ENCODE measurements around the gene ANKRD1. TPM values are rescaled to one million over a fixed set of nuclear protein-coding genes. Genes with fewer than 3 reads are reported as not detected.

The ANKRD1 gene
- total and polyA plus RNA-seq, 2 of the 8 experiments (the other 6 are each of a cell fraction or from before 2014, with no cell fraction given): 0.03 TPM; not detected in 1

DNA sequence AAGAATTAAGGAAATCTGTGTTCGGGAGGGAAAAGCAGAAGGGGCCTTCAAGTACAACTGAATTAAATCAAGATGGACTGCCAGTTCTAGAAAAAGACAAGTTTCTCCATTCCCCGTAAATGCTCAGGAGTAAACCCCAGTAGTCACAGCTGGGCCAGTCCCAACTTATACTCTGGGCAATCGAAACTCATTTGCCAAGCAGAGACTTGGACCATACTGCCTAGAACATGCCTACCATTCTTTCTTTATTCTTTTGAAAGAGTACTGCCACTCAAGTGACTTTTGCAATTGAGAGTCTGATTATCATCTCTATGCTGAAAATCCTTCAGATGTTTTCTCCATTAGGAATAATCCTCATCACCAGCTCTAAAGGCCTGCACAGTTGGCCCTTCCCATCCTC is 27.7 kb downstream of the ANKRD1 start:
- no peak overlapping the region for H2BK15ac ChIP-seq (ENCODE audit: low read length)
- H3K4me2 ChIP-seq (ENCODE audit: insufficient read depth in 1 of 2, low read depth in 2 of 2, low read length in 2 of 2): no peak overlapping the region
- no peaks in the 10 kb centered on the region for H3K27me3 ChIP-seq (replicated peaks in 1 of 4; ENCODE audit: control insufficient read depth in 3 of 4, extremely low read depth in 1 of 4, insufficient read depth in 3 of 4, low read length in 3 of 4)
- POLR2A ChIA-PET (ENCODE audit: partially characterized antibody): no interaction called here
- no peak overlapping the region for H2BK20ac ChIP-seq (ENCODE audit: low read length)
- no peak overlapping the region for H2AK5ac ChIP-seq (ENCODE audit: low read depth, low read length)
- H3K9me3 ChIP-seq (ENCODE audit: insufficient read depth in 2 of 2, low read depth in 1 of 2, low read length in 1 of 2): no peaks in the 10 kb centered on the region; a peak in 1 of 4 replicates
- WGBS, 2 experiments (ENCODE audit: extremely low coverage in 1 of 2, insufficient coverage in 1 of 2, insufficient read length in 1 of 2, insufficient replicate concordance in 2 of 2, low coverage in 1 of 2, low lambda C conversion rate in 2 of 2, missing lambda C conversion rate in 1 of 2): 95% methylated on average over 3 of the region's 3 CpGs; no CpG with 5 or more reads in 1 of the 2 experiments
- no peak overlapping the region for H3K56ac ChIP-seq (replicated peaks; ENCODE audit: insufficient read length, low read depth, low read length)
- no peak for FAIRE-seq
- H3K27ac ChIP-seq (ENCODE audit: low read depth, low read length): no peak overlapping the region
- H3K18ac ChIP-seq (ENCODE audit: extremely low read depth, low read length): no peak overlapping the region
- no peak overlapping the region for H4K91ac ChIP-seq (replicated peaks; ENCODE audit: insufficient read length, low read length)
- H3K4me3 ChIP-seq (ENCODE audit: extremely low read depth in 1 of 4, insufficient read depth in 2 of 4, low read depth in 3 of 4, low read length in 4 of 4): no peak overlapping the region
- H2AFZ ChIP-seq (ENCODE audit: low read length): no peak overlapping the region
- no peak overlapping the region for H4K5ac ChIP-seq (ENCODE audit: insufficient read length, low read depth, low read length)
- no peaks in the 10 kb centered on the region for H3K79me2 ChIP-seq (ENCODE audit: control insufficient read depth in 1 of 2, insufficient read depth in 2 of 2, low read length in 2 of 2)
- no peaks in the 10 kb centered on the region for H3K4me1 ChIP-seq (replicated peaks in 1 of 4; ENCODE audit: control insufficient read depth in 3 of 4, insufficient read depth in 4 of 4, low read length in 3 of 4)
- no peak overlapping the region for H3K9ac ChIP-seq (replicated peaks in 1 of 4; ENCODE audit: extremely low read depth in 1 of 4, low read depth in 3 of 4, low read length in 3 of 4)
- H2BK12ac ChIP-seq (ENCODE audit: low read depth, low read length): no peak overlapping the region
- peaks cover 3 to 47% (median 32%) of the 10 kb centered on the region in 4 experiments; a peak in 7 of 8 replicates for H3K36me3 ChIP-seq (ENCODE audit: control insufficient read depth in 2 of 4, insufficient read depth in 4 of 4, low read length in 3 of 4)
- no peaks in the 10 kb centered on the region for H3K23me2 ChIP-seq (ENCODE audit: low read depth, low read length)
- H3K79me1 ChIP-seq (ENCODE audit: low read depth, low read length): peaks cover 2% of the 10 kb centered on the region; the same call in 1 of the 2 replicates
- no peak for DNase-seq (ENCODE audit: low read depth in 1 of 2, low spot score in 2 of 2)
- TF ChIP-seq EP300 (IDR thresholded peaks at IDR 0.05; ENCODE audit: borderline replicate concordance in 1 of 2, low read depth in 2 of 2, low read length in 2 of 2): no peak
- TF ChIP-seq SRF (IDR thresholded peaks at IDR 0.05; ENCODE audit: low read depth, low read length): no peak
- H3K14ac ChIP-seq (ENCODE audit: insufficient read length): no peak overlapping the region
- CTCF ChIA-PET (ENCODE audit: partially characterized antibody): interaction anchor here (1.5 to 3.3 kb wide), 2 partner anchors 14 to 36 kb away, joined by 3 to 16 read pairs; no protein-coding TSS in a partner anchor
- no peak overlapping the region for H2BK5ac ChIP-seq (ENCODE audit: low read depth, low read length)
- no peak overlapping the region for H3K4ac ChIP-seq (replicated peaks; ENCODE audit: insufficient read length, low read depth, low read length)
- H3K23ac ChIP-seq (ENCODE audit: insufficient read length): no peak overlapping the region
- H4K8ac ChIP-seq (ENCODE audit: extremely low read depth, insufficient read depth, low read length): no peak overlapping the region
- no peak overlapping the region for H2BK120ac ChIP-seq (replicated peaks; ENCODE audit: low read depth, low read length)
- H4K20me1 ChIP-seq (replicated peaks in 1 of 2; ENCODE audit: control insufficient read depth in 1 of 2, insufficient read depth in 2 of 2, low read length in 2 of 2): peaks cover 0 to 2% of the 10 kb centered on the region in 2 experiments
